ENCODE results near the gene FAM227B. TPM values are rescaled to one million over a fixed set of nuclear protein-coding genes. Genes with fewer than 3 reads are reported as not detected.
A peak's percentile ranks its signal among the peaks of the same experiment; 100 is the strongest.

FAM227B gene
- total RNA-seq, 1 experiment from 2014 or later = 0.98 TPM

- Histone ChIP-seq H4K20me1 (ENCODE audit: low read length) (no peaks in the 10 kb centered on the region), H3K4me3 (ENCODE audit: low read length) (no peak overlapping the region; the same call in 1 of the 2 replicates), H3K9me3 (ENCODE audit: low read length) (no peaks in the 10 kb centered on the region), H2AFZ (ENCODE audit: low read length) (peak overlapping the region; percentile 11; the same call in 1 of the 2 replicates), H3K9me2 (replicated peaks; ENCODE audit: low read length) (no peaks in the 10 kb centered on the region), H3K27me3 (ENCODE audit: low read length) (no peaks in the 10 kb centered on the region), H3K79me2 (ENCODE audit: low read length) (no peaks in the 10 kb centered on the region), H3K27ac (ENCODE audit: low read length) (peak overlapping the region; percentile 46), H3F3A (ENCODE audit: low read length, unreplicated experiment) (no peaks in the 10 kb centered on the region), H3K4me1 (ENCODE audit: insufficient read depth, low read length) (peaks cover 19% of the 10 kb centered on the region), H3K36me3 (ENCODE audit: low read depth, low read length) (no peaks in the 10 kb centered on the region), H3K4me2 (ENCODE audit: low read length) (peak overlapping the region; percentile 62), H3K9ac (ENCODE audit: low read length) (no peak overlapping the region)
- BruUV-seq (replicated peaks) = no TSS peak
- ChIA-PET CTCF (interaction anchor here (1.1 kb wide), 1 partner anchor 762 kb away, joined by 5 read pairs; no protein-coding TSS in a partner anchor), POLR2A (ENCODE audit: unreplicated experiment) (no interaction called here)
- intact Hi-C loops (cut with micrococcal nuclease) = loop anchor here (5.0 kb wide), 1 partner anchor 34 kb away; no protein-coding TSS in a partner anchor
- ATAC-seq = peak; percentile 98
- TF ChIP-seq EZH2 (IDR thresholded peaks at IDR 0.05; ENCODE audit: low read length, unreplicated experiment) = no peak
- TF ChIP-seq CTCF (conservative IDR thresholded peaks at IDR 0.05; ENCODE audit: low read depth, low read length) = no peak
- no peak for TF ChIP-seq EZH2phosphoT487 (IDR thresholded peaks at IDR 0.05; ENCODE audit: borderline replicate concordance, low read length)
- peak; percentile 84 for DNase-seq
Observed at GRCh38 chr15:49383266-49383665, 237.4 kb downstream of the FAM227B start.

DNA sequence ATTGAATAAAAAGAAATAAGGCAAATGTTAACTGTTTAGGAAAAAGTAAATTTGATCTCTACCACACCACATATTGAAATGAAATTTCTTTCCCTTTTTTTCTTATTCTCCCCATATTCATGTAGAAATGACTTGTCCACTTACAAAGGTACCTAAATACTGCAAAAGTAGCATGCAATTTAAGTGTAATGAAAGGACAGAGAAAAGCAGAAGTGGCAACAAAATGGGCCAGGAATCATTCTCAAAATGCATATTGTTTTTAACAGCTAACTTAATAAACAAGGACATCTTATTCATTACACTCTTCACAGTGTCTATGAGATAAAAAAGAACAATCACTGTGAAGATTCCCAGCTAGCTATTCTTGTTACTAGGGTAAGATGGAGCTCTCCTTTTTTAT lies 238.2 kb downstream of the FAM227B start:
- DNase-seq = no peak
- H3K27me3 ChIP-seq (ENCODE audit: low read length) = no peaks in the 10 kb centered on the region
- no TSS peak for BruUV-seq (replicated peaks)
- H3K4me2 ChIP-seq (ENCODE audit: low read length) = peak overlapping the region; percentile 62; the same call in 1 of the 2 replicates
- peak overlapping the region; percentile 46 for H3K27ac ChIP-seq (ENCODE audit: low read length)
- H4K20me1 ChIP-seq (ENCODE audit: low read length) = no peaks in the 10 kb centered on the region
- H3K79me2 ChIP-seq (ENCODE audit: low read length) = no peaks in the 10 kb centered on the region
- no peaks in the 10 kb centered on the region for H3F3A ChIP-seq (ENCODE audit: low read length, unreplicated experiment)
- no peaks in the 10 kb centered on the region for H3K36me3 ChIP-seq (ENCODE audit: low read depth, low read length)
- ChIA-PET CTCF (no interaction called here), POLR2A (ENCODE audit: unreplicated experiment) (no interaction called here)
- H3K9me3 ChIP-seq (ENCODE audit: low read length) = no peaks in the 10 kb centered on the region
- TF ChIP-seq CTCF (conservative IDR thresholded peaks at IDR 0.05; ENCODE audit: low read depth, low read length) = no peak
- H3K9ac ChIP-seq (ENCODE audit: low read length) = no peak overlapping the region
- intact Hi-C loops (cut with micrococcal nuclease) = loop anchor here (5.0 kb wide), 1 partner anchor 35 kb away; no protein-coding TSS in a partner anchor
- peaks cover 19% of the 10 kb centered on the region for H3K4me1 ChIP-seq (ENCODE audit: insufficient read depth, low read length)
- ATAC-seq = no peak
- no peak overlapping the region for H3K4me3 ChIP-seq (ENCODE audit: low read length)
- H3K9me2 ChIP-seq (replicated peaks; ENCODE audit: low read length) = no peaks in the 10 kb centered on the region
- no peak overlapping the region for H2AFZ ChIP-seq (ENCODE audit: low read length)

- intact Hi-C loops (cut with micrococcal nuclease) = loop anchor here (5.0 kb wide), 1 partner anchor 36 kb away; no protein-coding TSS in a partner anchor
- Histone ChIP-seq H3K4me1 (ENCODE audit: insufficient read depth, low read length) (peaks cover 19% of the 10 kb centered on the region), H3K27me3 (ENCODE audit: low read length) (no peaks in the 10 kb centered on the region), H3K9ac (ENCODE audit: low read length) (no peak overlapping the region), H3K4me2 (ENCODE audit: low read length) (no peak overlapping the region), H3F3A (ENCODE audit: low read length, unreplicated experiment) (no peaks in the 10 kb centered on the region), H3K9me3 (ENCODE audit: low read length) (no peaks in the 10 kb centered on the region), H3K36me3 (ENCODE audit: low read depth, low read length) (no peaks in the 10 kb centered on the region), H4K20me1 (ENCODE audit: low read length) (no peaks in the 10 kb centered on the region), H3K9me2 (replicated peaks; ENCODE audit: low read length) (no peaks in the 10 kb centered on the region), H3K27ac (ENCODE audit: low read length) (no peak overlapping the region), H3K79me2 (ENCODE audit: low read length) (no peaks in the 10 kb centered on the region), H2AFZ (ENCODE audit: low read length) (no peak overlapping the region), H3K4me3 (ENCODE audit: low read length) (no peak overlapping the region)
- no peak for DNase-seq
- ChIA-PET CTCF (no interaction called here), POLR2A (ENCODE audit: unreplicated experiment) (no interaction called here)
- no peak for ATAC-seq
- no TSS peak for BruUV-seq (replicated peaks)
- no peak for TF ChIP-seq CTCF (conservative IDR thresholded peaks at IDR 0.05; ENCODE audit: low read depth, low read length)
- no peak for TF ChIP-seq EZH2phosphoT487 (IDR thresholded peaks at IDR 0.05; ENCODE audit: borderline replicate concordance, low read length)
- TF ChIP-seq EZH2 (IDR thresholded peaks at IDR 0.05; ENCODE audit: low read length, unreplicated experiment) = no peak
Observed at GRCh38 chr15:49380912-49381311, 239.7 kb downstream of the FAM227B start.
